ENCODE results near the gene TSPAN11. TPM values are rescaled to one million over a fixed set of nuclear protein-coding genes. Genes with fewer than 3 reads are reported as not detected.

Gene TSPAN11
- total and polyA plus RNA-seq, 4 donors = 0.13 to 1.2 (median 0.44) TPM

- WGBS = 80% methylated on average over 4 of the region's 4 CpGs
- no peaks in the 10 kb centered on the region for H3K4me1 ChIP-seq (ENCODE audit: control insufficient read depth in 4 of 4, insufficient read depth in 4 of 4, low read length in 3 of 4)
- H3K9me3 ChIP-seq (ENCODE audit: control insufficient read depth in 4 of 4, low read length in 3 of 4) = no peaks in the 10 kb centered on the region
- H3K4me3 ChIP-seq (ENCODE audit: low read depth in 1 of 3, low read length in 3 of 3) = no peak overlapping the region
- no peaks in the 10 kb centered on the region for H3K27me3 ChIP-seq (ENCODE audit: control insufficient read depth in 4 of 4, insufficient read depth in 4 of 4, low read length in 3 of 4)
- no peaks in the 10 kb centered on the region for H3K36me3 ChIP-seq (ENCODE audit: control insufficient read depth in 4 of 4, insufficient read depth in 3 of 4, low read depth in 1 of 4, low read length in 3 of 4)
- no peak overlapping the region for H3K9ac ChIP-seq (ENCODE audit: low read depth in 1 of 2, low read length in 2 of 2)
- TF ChIP-seq YY1 (IDR thresholded peaks at IDR 0.05) = no peak
- TF ChIP-seq GABPA (IDR thresholded peaks at IDR 0.05 in 1 of 2, conservative IDR thresholded peaks at IDR 0.05 in 1 of 2) = no peak
- no peak for TF ChIP-seq SP1 (IDR thresholded peaks at IDR 0.05)
- TF ChIP-seq FOXA2 (IDR thresholded peaks at IDR 0.05) = no peak
- no peak for TF ChIP-seq JUND (IDR thresholded peaks at IDR 0.05)
- TF ChIP-seq HNF4A (conservative IDR thresholded peaks at IDR 0.05) = no peak
- no peak for TF ChIP-seq RXRA (IDR thresholded peaks at IDR 0.05)
- TF ChIP-seq ZBTB33 (IDR thresholded peaks at IDR 0.05) = no peak
- no peak for TF ChIP-seq NR2F2 (IDR thresholded peaks at IDR 0.05)
- no peak for TF ChIP-seq CTCF (IDR thresholded peaks at IDR 0.05; ENCODE audit: low read depth, low read length, missing input control)
- no peak for TF ChIP-seq HNF4G (IDR thresholded peaks at IDR 0.05)
- TF ChIP-seq EGR1 (IDR thresholded peaks at IDR 0.05; ENCODE audit: low read depth in 2 of 2) = no peak
- no peak overlapping the region for H3K27ac ChIP-seq (ENCODE audit: low read depth in 1 of 2, low read length in 2 of 2)
- no peak for DNase-seq (ENCODE audit: low spot score)
These were observed 83.4 kb downstream of the TSPAN11 start for GRCh38 chr12:31009976-31010375.

- WGBS = 79% methylated on average over 5 of the region's 5 CpGs
- H3K9ac ChIP-seq (ENCODE audit: low read depth in 1 of 2, low read length in 2 of 2) = no peak overlapping the region
- no peaks in the 10 kb centered on the region for H3K9me3 ChIP-seq (ENCODE audit: control insufficient read depth in 4 of 4, low read length in 3 of 4)
- no peak overlapping the region for H3K27ac ChIP-seq (ENCODE audit: low read depth in 1 of 2, low read length in 2 of 2)
- H3K27me3 ChIP-seq (ENCODE audit: control insufficient read depth in 4 of 4, insufficient read depth in 4 of 4, low read length in 3 of 4) = no peaks in the 10 kb centered on the region
- H3K4me3 ChIP-seq (ENCODE audit: low read depth in 1 of 3, low read length in 3 of 3) = no peak overlapping the region
- no peaks in the 10 kb centered on the region for H3K4me1 ChIP-seq (ENCODE audit: control insufficient read depth in 4 of 4, insufficient read depth in 4 of 4, low read length in 3 of 4)
- H3K36me3 ChIP-seq (ENCODE audit: control insufficient read depth in 4 of 4, insufficient read depth in 3 of 4, low read depth in 1 of 4, low read length in 3 of 4) = no peaks in the 10 kb centered on the region
- DNase-seq (ENCODE audit: low spot score) = no peak
- TF ChIP-seq CTCF (IDR thresholded peaks at IDR 0.05; ENCODE audit: low read depth, low read length, missing input control) = no peak
- no peak for TF ChIP-seq ATF3 (IDR thresholded peaks at IDR 0.05)
- TF ChIP-seq HNF4G (IDR thresholded peaks at IDR 0.05) = no peak
- TF ChIP-seq HNF4A (conservative IDR thresholded peaks at IDR 0.05) = no peak
- TF ChIP-seq JUND (IDR thresholded peaks at IDR 0.05) = no peak
- TF ChIP-seq EGR1 (IDR thresholded peaks at IDR 0.05; ENCODE audit: low read depth in 2 of 2) = no peak
- TF ChIP-seq ZBTB33 (IDR thresholded peaks at IDR 0.05) = no peak
- no peak for TF ChIP-seq TAF1 (conservative IDR thresholded peaks at IDR 0.05)
- TF ChIP-seq YY1 (IDR thresholded peaks at IDR 0.05) = no peak
- TF ChIP-seq RAD21 (IDR thresholded peaks at IDR 0.05) = no peak
- TF ChIP-seq SP1 (IDR thresholded peaks at IDR 0.05) = no peak
- no peak for TF ChIP-seq FOXA2 (IDR thresholded peaks at IDR 0.05)
- no peak for TF ChIP-seq REST (IDR thresholded peaks at IDR 0.05)
These were observed 84.8 kb downstream of the TSPAN11 start for GRCh38 chr12:31011336-31011735.
